Effector CD4-positive, alpha-beta T cell (primary cell): ENCODE data around the gene ZNF366.

Experiments used
- DNase-seq: peaks from one replicate; pipeline ENCODE4 v3.0.0-alpha.2; 2020

ZNF366 gene

DNA sequence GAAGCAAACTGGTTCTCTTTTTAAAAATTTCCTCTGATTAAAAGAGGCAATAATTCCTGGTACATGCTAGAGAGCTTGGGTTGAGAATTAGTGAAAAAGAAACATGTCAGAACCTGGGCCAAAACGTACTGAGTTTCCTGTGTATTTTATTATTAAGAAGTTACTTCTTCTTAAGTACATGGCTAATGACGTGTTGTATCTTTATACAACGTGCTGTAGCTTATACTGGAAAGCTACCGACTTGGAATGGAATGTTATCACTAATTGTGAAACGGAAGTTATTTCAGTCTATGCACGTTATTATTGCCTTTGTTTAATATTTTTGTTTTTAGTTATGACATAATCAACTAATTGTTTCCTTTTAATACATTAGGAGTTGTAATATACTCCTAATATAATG is 43.1 kb downstream of the ZNF366 start:
- no peak for DNase-seq

DNA sequence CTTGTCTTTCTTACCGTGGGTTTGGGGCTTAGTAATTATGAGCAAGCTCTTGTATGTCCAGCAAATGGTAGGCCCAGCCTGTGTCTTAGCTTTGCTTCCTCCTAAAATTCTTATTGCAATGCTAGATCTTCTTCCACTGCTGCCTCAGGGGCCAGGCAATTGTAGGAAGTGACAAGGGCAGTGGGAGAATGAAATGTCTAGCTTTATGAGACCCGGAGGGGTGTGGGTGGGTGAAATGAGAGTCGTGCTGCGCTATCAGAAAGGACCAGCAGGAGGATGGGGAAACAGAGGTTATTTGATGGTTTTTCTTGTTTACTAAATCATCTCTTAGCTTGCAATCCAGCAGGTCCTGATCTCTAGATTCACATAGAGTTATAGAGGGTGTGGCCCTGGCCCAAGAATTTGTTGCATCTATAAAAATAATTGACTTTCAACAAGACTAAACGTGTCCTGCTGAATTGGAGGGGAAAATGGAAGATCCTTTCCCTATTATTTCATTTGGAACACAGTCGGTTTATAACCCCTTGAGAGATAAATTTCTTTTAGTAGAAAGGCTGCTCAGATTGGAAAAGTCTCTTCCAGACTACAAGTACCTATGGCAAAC is 43.7 kb downstream of the ZNF366 start:
- no peak for DNase-seq

DNA sequence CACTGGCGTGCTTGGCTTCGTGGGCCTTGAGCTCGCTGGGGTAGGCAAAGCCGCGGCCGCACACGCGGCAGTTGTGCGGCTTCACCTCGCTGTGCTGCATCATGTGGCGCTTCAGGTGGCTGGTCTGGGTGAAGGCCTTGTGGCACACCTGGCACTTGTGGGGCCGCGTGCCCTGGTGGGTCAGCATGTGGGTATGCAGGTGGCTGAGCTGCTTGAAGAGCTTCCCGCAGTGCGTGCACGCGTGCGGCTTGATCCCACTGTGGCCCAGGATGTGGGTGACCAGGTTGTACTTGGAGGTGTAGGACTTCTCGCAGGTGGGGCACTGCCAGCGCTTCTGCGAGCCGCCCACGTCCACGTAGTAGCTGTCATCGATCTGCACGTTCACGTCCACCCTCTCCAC is 46.8 kb downstream of the ZNF366 start:
- no peak for DNase-seq

DNA sequence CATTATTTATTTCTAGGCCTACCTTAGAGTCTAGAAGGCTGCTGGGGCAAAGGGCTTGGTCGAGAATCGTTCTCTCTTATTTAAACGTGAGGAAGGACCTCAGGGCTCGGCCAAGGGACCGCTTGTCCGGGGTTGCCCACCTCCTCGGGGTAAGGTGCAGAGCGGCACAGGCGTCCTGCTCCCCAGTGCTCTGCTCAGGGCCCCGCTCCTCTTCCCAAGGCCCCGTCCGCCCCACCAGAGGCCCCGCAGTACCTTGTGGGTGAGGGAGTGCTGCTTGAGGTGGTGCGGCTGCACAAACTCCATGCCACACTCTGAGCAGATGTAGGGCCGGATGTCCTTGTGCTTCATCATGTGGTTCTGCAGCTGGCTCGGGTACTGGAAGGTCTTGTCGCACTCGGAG is 47.3 kb downstream of the ZNF366 start:
- no peak for DNase-seq

DNA sequence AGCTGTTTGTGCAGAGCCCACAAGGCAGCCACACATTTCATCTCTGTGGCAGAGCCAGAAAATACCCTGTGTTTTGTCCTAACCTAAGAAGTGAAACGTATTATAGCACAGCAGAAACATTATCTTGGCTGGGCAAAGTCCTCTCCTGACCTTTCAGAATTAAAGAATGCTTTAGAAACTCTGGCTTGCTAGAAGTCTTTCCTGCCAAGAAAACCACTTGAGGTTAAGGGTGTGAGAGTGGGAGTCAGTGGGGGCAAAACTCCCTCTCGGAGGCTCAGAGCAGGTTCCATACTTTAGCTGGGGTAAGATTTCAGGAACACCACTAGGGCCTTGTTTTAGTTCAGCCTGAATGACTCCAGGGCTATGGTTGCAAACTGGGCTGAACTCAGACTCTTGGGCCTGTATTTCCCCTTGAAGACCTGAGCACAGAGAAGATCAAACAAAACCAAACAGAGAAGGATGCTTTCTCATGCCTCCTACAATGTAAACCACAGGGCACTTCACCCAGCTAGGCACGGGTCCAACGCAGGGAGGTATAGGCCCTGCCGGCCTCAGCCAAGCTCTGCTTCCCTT is 48.0 kb downstream of the ZNF366 start:
- no peak for DNase-seq

DNA sequence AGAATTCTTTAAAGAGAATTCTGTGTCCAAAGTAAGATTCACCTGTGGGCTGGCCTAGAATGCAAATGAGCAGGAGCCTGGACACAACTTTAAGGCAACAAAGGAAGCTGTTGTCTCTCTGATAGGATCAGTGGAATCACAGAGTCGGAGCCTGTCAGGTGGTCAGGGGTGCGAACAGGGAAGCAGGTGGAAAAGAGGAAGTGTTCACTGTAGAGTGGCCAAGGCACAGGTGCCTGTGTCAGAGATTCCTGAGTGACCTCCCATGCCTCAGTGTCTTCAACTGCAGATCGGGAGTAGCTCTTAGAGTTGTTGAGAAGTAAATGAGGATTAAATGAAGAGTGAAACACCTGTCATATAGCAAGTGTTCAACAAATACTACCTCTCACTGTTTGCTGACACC is 48.8 kb downstream of the ZNF366 start:
- DNase-seq: no peak

DNA sequence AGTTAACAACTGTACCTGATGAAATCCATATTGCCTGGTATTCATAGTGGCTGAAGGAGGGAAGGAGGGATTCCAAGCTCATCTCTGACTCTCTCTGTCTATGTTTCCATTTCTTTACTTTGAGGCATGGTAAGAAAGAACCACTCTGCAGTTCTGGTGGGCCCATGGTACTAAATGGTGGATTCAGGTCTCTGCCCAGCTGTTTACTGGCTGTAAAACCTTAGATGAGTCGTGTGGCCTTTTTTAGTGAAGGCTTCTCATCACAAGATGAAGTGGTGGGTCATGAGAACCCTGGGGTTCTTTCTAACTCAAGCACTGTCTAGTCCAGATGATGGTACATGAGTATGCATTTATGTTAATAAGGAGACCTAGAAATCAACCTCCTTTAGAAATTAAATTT is 49.7 kb downstream of the ZNF366 start:
- no peak for DNase-seq

DNA sequence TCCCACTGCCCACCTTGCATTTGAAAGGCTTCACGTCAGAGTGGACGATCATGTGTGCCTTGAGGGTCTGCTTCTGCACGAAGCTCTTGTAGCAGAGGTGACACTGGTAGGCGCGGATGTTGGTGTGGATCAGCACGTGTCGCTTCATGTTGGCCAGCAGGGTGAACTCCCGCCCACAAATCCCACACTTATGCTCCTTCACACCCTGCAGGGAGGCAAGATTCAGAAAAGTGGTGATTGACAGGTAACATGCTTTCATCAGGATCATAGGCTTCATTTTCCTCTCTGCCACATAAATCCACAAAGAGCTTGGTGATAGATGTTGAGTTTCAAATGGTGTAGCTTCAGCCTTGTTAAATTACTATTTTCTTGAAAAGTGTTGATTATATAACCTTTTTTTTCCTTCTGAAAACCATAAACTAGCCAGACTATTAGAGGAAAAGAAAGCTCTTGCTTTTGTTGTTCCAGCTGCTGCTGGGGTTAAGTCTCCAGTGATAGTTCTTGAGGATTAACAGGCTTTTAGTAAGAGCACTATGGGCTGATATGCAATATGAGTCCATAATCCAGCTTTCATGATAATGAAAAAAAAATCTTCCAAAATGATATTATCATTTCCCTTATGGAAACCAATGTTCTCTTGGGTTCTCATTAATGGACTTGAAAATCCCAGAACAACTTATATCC is 50.7 kb downstream of the ZNF366 start:
- no peak for DNase-seq

DNA sequence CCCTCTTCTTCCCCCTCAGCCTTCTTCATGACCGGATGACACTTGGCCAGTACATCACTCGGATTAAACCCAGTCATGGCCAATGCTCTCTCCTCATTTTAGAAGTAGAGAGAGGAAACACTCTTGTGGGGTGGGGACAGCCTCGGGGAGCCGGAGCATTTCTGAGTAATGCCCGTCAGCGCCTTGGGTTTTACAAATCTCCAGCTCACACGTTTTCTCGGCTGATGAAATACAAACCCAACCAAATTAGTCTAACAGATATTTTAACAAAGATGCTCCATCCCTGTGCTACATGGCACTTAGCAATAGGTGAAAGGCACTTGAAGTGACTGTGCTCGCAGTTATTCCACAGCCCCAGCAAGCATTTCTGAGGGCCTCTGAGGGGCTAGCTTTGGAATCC is 51.7 kb downstream of the ZNF366 start:
- no peak for DNase-seq

DNA sequence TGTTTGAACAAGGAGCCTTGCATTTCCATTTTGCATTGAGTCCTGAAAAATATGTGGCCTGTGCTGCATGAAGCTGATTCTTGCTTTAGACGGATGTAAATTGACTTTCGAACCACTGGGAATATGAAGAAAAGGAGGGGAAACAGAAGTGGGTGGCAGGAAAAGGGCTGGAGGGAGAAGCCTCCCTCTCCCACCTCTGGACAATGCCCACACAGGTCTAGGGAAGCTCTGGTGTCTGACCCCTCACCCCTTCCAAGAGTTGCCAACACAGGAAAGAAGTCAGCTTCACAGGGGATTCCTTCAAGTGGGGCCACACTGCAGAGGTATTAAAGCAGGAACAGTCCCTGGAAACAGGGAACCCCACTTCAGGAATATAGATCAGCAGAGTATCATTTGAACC is 52.2 kb downstream of the ZNF366 start:
- DNase-seq: no peak

DNA sequence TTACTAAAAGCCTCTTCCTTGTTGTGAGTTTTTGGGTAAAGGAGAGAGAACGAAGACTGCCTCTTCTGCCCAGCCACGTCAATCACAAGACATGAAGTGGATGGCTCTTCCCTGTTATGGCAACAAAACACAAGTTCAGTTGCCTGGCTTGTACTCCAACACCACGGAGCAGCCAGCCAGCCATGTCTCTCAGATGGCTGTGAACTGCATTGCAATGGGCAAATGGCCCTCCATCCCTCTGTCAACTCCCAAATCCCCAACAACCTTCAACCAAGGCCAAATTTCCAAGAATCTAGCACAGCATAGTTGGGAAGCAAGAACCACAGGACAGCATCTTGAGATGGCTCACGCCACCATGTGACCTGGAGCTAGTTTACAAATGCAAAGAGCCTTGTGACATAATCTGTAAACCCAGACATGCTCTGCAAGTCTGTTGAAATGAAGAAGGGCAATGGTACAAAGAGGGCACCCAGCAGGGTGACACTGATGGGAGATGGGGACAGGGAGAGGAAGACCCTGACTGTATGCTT is 53.9 kb downstream of the ZNF366 start:
- no peak for DNase-seq

DNA sequence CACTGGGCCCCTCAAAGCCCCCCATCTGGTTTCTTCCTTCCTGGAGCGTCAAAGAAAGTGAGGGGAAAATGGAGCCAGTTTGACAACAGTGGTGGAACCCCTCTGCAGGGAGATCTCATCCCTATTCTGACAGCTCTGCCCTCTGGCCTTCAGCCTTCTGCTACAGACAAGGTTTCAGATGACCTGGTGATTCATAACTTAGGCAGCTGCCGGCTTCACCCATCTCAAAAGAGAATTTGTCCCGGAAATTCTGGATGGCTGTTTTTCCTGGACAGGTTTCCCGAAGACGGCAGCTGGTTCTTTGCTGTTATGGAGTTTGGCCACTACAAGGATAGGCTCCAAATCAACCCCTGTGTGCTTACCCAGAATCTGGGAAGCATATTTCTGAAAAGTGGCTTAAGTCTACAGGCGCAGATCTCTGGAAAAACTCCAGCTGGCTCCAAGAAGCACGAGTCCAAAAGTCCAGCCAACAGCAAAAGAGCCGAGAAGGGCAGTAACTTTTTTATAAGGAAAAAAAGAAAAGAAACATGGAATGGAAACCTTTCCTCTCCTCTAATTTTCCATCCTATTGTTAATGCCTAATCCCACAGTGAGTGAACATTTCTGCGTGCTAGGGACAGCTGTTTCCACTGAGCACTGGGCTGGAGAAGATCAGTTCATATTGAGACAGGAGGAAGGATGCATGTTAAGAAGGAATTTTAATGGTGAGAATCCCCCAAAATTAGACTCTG is 54.5 kb downstream of the ZNF366 start:
- DNase-seq: no peak

DNA sequence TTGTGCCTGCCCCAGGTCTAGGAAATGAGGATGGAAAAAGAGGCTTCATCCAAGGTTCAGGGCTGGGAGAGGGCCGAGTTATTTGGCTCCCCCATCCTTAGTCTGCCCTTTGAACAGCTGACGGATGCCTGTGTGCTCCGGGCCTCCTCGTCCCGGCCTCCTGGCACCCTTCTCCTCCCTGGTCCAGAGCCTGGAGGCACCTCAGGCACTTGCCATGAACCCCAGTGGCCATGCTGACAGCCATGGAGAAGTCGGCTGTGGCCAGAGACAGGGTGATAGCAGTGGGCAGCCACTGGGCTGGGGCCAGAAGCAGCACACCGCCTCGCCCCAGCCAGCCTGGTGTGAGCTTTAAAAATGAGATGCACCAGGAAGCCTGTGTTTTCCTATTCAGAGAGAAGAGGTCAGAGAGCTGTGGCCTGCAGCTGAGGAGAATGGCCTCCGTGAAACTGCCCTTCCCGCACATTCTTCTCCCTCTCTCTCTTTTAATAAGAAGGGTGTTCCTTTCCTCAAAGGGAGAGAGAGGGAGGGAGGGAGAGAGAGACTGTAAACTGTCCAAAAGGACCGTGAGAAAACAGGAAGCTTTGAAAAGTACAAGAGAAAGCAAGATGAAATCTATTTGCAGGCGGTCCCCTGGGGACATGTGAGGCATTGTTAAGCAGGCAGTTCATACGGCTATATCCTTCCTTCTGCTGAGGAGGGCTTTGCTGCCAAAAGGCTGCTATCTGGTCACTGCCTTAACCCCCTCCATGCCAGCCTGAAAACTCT is 55.3 kb downstream of the ZNF366 start:
- DNase-seq: no peak

DNA sequence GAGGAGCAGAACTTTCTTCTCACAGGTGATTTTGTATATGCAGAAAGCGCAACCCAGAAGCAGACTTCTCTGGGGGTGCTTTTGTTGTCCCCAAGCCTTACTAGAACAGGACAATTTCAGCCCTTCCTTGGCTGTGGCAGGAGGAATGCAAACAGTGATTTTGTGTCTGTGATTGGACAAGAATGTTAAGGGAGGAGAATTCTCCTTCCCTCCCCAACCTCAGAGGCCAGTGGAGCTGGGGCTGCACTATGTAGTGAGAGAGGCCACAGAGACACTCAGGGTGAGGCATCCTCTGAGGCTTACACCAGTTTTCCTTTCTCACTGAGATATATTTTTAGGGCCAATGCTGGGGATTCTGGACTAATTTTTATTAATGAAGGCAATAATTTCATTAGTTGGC is 58.8 kb downstream of the ZNF366 start:
- DNase-seq: no peak

DNA sequence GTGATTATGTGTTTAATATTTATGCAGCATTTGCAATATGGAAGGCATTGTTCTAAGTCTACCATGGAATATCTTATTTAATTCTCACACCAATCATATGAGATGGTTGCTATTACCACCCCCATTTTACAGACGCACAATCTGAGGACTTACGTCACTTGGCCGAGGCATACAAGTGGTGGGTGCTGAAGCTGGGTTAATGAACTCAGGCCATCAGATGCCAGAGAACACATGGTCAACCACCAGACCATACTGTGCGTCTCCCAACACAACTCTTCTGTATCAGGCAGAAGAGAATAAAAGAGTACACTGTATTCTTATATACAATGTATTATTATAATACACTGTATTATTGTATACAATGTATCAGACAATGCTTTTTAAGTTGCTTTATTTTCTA is 59.5 kb downstream of the ZNF366 start:
- no peak for DNase-seq

DNA sequence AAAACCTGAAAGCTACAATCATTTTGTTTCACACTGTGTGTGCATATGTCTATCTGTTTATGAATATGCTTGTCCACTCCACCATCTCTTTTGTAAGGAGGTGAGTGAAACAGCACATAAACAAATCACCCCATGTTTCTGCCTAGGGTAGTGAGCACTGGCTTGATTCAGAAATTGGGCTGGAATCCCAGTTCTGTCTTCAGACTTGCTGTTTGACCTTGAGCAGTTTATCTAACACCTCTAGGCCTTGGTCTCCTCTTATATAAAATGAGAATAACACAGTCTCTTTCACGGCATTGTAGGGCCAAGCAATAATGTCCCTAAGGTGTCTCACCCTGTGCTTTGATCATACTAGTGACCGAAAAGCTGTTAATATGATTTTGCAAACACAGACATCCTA is 61.2 kb downstream of the ZNF366 start:
- DNase-seq: no peak

DNA sequence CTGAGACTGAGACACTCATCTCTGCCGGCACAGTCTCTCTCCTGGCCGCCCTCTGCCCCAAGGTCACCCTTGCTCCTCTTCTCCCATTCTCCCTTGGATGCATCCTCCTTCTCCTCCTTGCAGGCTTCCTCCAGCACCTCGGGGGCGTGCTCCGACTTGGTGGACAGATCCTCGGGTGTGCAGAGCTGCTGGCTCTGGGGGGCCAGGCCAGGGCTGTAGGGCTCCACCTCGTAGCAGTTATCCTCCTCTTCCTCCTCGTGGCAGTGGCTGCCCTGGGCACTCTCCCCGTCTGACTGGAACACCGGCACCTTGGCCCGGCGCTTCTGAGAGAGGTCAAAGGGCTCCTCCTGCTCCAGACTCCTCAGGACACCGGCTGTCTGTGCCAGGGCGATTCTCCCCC is 63.3 kb downstream of the ZNF366 start:
- DNase-seq: no peak

DNA sequence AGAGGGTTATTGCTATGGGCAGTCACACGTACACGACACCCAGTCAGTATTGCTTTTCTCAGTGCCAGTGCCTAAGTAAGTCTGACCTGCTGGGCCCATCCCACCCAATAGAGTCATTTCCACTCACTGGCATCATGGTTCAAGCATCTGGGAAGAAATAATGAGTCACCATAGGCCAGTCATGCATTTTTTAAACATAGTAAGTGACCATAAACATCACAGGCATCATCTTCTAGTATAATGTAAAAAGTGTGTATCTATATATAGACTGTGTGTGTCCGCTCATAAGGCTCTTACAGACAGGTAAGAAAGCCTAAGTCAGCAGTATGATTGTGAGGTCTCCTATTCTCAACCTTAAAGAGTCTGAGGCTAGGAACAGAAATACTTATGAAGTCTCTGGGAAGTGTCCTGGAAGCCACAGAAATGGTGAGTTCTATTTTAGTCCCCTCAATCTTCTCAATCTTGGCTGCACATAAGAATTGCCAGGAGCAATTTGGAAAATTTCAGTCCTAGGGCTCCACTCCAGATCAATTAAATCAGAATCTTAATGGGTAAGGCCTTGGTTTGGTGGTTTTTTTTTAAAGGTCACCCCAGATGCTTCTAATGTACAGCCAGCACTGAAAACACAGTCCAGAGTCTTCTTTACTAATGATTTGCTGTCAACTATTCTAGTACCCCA is 65.2 kb downstream of the ZNF366 start:
- no peak for DNase-seq

DNA sequence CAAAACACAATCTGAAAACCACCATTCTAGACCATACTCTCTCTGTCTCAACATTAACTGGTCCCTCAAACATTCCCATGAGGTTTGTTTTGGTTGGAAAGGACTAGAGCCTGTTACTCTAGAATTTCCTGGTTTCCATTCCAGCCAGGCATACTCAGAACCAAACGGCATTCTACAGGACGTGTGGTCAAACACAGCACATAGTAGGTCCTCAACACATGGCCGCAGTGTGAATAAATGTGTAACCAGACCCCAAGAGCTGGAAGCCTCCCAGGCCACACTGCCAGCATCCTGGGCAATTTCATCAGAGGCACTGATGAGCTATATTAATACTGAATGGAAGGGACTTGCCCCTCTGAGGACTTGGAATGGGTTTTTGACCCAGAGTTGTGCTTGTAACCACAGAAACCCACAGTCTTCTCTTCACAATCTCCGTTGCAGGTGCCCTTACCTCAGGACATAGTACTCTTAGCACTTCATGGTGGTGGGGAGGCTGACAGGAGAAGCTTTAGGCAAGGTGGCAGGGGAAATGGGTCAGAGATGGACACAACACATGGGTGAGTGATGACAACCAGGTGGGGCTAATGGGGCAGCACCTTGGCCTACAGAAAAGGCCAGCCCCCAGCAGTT is 66.0 kb downstream of the ZNF366 start:
- DNase-seq: no peak

DNA sequence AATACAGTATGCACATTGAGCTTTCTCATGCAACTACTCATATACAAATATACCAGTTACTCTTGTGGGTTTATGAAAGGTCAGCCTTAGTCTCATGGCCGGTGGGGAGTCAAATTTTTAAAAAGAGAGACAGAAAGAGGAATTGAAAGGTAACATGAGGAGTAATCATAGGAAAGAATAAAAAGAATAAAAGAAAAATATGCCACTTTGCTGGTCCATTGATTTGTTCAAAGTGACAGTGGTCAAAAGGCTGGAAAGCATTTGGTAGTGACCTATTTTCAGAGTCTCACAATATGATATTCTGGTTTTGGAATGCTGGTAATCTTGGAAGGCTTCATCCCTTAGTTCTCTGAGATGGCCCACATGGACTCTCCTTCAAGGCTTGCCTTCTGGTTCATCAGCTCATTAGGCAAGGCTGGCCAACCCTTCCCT is 67.0 kb downstream of the ZNF366 start:
- DNase-seq: no peak

DNA sequence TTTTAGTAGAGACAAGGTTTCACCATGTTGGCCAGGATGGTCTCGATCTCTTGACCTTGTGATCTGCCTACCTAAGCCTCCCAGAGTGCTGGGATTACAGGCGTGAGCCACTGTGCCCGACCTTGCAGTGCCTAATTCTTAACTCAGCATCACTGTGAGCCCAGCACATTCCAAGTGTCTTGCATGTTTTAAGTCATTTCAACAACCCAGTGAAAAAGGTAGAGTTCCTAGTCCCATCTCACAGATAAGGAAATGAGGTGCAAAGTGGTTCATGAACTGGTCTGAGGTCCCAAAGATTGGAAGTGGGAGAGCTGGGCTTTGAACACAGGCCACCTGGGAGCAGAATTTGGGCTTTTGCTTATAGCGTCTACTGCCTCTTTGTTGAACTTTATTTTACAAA is 68.0 kb downstream of the ZNF366 start:
- DNase-seq: no peak

DNA sequence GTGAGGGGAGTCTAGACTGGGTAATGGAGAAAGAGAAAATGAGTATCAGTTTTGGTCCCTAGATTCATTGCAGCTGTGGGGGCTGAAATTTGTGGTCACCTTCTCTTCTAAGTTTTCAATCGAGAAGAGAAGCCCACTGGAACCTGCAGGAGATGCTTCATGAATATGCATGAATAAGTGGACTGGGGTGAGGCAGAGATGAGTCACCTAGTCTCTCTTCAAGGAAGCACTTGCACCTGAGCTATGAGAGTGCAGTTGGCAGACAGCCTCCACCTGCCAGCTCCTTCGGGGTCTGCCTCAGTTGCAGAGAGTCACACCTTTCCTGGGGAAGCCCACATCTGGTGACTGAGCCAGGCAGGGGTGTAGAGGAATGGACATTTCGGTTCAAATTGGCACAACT is 69.1 kb downstream of the ZNF366 start:
- DNase-seq: no peak
